ENCODE measurements around the gene KRT7.

KRT7 gene

DNA sequence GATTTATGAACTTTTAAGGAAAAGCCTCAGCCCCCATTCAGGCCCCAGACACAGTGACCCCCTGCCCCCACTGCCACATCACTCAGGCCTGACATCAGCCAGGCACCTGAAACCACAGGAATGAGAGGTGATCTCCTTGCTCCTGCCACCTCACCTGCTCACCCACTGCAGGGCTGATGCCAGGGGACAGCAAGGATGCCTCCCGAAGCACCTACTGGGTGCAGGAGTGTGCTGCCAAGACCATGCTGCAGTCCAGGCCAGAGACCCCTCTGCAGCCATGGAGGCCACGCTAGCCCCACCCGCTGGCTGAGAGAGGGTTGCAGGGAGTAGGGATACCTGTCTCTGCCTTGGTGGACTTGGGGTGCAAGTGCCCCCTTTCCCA is 18.6 kb upstream of the KRT7 start:
- FAIRE-seq (no peak), DNase-seq (ENCODE audit: insufficient read length) (no peak)

DNA sequence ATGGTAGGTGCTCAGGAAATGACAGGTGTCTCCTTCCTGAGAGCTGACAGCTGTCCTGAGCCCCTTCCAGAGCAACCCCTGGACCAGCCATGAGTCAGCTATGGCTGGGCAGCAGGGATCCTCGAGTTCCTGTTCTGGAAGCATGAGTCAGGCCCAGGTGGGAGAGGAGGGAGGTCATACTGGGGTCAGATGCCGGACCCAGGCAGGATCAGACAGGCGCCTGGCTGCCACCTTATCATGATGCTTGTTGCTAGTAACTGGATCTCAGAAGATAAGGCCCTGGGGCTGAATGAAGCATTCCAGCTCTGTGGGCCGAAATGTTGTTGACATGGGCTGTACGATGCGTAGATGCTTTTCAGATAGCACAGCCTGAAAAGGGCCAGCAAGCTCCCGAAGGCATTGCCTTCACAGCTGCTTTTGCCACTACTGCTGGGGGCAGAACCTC is 17.4 kb upstream of the KRT7 start:
- no peak for DNase-seq (ENCODE audit: insufficient read length)
- TF ChIP-seq POLR2AphosphoS5 (IDR thresholded peaks at IDR 0.05; ENCODE audit: low read depth, low read length) (no peak), POLR2A (IDR thresholded peaks at IDR 0.05; ENCODE audit: low read depth, low read length) (no peak), TAF1 (IDR thresholded peaks at IDR 0.05; ENCODE audit: borderline replicate concordance, low read depth, low read length) (no peak)
- no peak for FAIRE-seq

More for the DNA sequence above, 18.6 kb upstream of the KRT7 start:
- TF ChIP-seq POLR2AphosphoS5 (IDR thresholded peaks at IDR 0.05; ENCODE audit: low read depth, low read length): no peak
- no peak for TF ChIP-seq TAF1 (IDR thresholded peaks at IDR 0.05; ENCODE audit: borderline replicate concordance, low read depth, low read length)
- no peak for TF ChIP-seq POLR2A (IDR thresholded peaks at IDR 0.05; ENCODE audit: low read depth, low read length)

DNA sequence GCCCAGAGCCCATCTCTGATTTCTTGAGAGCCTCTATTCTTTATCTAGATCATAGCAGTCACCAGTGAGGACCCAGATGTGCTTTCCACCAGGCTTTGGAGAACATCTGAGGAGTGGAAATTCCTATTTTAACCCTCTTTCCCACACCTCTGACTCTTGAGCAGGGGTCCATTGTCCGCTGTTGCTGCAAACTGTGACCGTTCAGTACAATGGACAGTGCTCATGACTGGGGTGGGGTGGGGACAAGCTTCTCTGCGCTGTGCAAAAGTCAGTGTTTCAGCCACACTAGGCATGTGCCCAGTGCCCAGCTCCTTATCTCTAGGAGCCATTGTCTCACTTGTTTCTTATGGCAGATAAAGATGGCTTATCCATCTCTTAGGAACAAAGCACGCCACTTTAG is 16.9 kb upstream of the KRT7 start:
- DNase-seq (ENCODE audit: insufficient read length) (no peak), FAIRE-seq (no peak)
- TF ChIP-seq POLR2A (IDR thresholded peaks at IDR 0.05; ENCODE audit: low read depth, low read length) (no peak), TAF1 (IDR thresholded peaks at IDR 0.05; ENCODE audit: borderline replicate concordance, low read depth, low read length) (no peak), POLR2AphosphoS5 (IDR thresholded peaks at IDR 0.05; ENCODE audit: low read depth, low read length) (no peak)

DNA sequence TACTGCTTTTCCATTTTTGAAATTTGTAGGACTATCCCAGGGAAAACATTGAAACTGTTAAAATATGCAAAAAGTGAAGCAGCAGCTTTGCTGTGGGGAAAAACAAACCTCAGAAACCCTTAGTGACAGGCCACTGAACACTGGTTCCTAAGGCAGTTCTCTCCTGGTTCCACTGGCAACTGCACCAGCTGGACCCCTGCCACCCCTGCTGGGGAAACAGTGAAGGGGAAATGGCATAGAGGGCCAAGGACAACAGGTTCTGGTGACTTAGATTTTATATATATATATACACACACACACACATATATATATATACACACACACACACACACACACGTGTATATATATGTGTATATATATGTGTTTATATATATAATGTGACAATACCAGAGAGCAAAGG is 16.2 kb upstream of the KRT7 start:
- FAIRE-seq (no peak), DNase-seq (ENCODE audit: insufficient read length) (no peak)
- TF ChIP-seq POLR2AphosphoS5 (IDR thresholded peaks at IDR 0.05; ENCODE audit: low read depth, low read length): no peak
- TF ChIP-seq TAF1 (IDR thresholded peaks at IDR 0.05; ENCODE audit: borderline replicate concordance, low read depth, low read length): no peak

DNA sequence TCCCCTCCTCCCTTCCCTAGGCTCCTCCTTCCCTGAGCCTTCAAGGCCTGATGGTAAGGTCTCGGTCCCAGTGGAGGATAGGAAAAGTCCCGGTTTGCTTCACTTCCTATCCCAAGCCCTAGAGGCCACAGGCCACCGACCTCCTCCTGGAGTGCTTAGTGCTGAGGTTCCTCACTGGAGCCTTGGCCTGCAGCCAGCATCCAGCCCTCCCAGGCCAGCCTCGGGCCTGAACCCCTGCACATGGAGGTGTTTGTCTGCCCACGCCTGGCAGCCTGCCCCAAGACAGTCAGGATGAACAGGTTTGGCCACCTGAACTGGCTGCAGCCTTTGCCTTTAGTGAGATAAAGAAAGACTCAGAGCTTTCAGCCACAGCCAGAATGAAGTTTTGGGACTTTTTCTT is 15.8 kb upstream of the KRT7 start:
- TF ChIP-seq TAF1 (IDR thresholded peaks at IDR 0.05; ENCODE audit: borderline replicate concordance, low read depth, low read length) (no peak), POLR2AphosphoS5 (IDR thresholded peaks at IDR 0.05; ENCODE audit: low read depth, low read length) (no peak), POLR2A (IDR thresholded peaks at IDR 0.05; ENCODE audit: low read depth, low read length) (no peak)
- DNase-seq (ENCODE audit: insufficient read length) (no peak), FAIRE-seq (no peak)

DNA sequence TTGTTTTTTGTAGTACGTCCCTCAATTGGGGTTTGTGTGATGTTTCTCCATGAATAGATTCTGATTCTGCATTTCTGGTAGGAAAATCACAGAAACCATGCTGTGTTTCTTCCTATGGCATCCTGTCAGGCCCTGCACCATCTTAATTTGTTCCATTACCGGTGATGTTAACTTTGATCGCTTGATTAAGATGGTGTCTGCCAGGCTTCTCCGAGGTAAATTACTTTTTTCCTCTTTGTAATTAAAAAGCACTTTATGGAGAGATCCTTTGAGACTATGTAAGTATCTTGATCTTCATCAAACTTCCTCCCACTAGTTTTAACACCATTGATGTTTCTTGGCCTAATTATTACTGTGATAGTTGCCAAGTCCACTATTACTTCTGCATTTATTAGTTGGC is 15.0 kb upstream of the KRT7 start:
- no peak for TF ChIP-seq TAF1 (IDR thresholded peaks at IDR 0.05; ENCODE audit: borderline replicate concordance, low read depth, low read length)
- no peak for TF ChIP-seq POLR2AphosphoS5 (IDR thresholded peaks at IDR 0.05; ENCODE audit: low read depth, low read length)
- no peak for TF ChIP-seq POLR2A (IDR thresholded peaks at IDR 0.05; ENCODE audit: low read depth, low read length)
- FAIRE-seq (no peak), DNase-seq (ENCODE audit: insufficient read length) (no peak)

DNA sequence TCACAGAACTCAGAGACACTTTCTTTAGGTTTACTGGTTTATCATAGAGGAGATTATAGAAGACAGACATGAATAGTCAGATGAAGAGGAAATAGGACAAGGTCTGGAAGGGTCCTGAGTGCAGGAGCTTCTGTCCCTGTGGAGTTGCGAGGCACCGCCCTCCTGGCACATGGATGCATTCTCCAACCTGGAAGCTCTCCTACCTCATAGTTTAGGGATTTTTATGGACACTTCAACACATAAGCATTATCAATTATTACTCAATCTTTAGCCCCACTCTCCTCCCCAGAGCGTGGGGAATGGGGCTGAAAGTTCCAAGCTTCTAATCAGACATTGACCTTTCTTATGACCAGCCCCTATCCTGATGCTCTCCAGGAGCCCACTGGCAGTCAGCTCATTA is 12.6 kb upstream of the KRT7 start:
- DNase-seq (ENCODE audit: insufficient read length) (no peak), FAIRE-seq (no peak)
- TF ChIP-seq TAF1 (IDR thresholded peaks at IDR 0.05; ENCODE audit: borderline replicate concordance, low read depth, low read length): no peak
- no peak for TF ChIP-seq POLR2A (IDR thresholded peaks at IDR 0.05; ENCODE audit: low read depth, low read length)
- no peak for TF ChIP-seq POLR2AphosphoS5 (IDR thresholded peaks at IDR 0.05; ENCODE audit: low read depth, low read length)

DNA sequence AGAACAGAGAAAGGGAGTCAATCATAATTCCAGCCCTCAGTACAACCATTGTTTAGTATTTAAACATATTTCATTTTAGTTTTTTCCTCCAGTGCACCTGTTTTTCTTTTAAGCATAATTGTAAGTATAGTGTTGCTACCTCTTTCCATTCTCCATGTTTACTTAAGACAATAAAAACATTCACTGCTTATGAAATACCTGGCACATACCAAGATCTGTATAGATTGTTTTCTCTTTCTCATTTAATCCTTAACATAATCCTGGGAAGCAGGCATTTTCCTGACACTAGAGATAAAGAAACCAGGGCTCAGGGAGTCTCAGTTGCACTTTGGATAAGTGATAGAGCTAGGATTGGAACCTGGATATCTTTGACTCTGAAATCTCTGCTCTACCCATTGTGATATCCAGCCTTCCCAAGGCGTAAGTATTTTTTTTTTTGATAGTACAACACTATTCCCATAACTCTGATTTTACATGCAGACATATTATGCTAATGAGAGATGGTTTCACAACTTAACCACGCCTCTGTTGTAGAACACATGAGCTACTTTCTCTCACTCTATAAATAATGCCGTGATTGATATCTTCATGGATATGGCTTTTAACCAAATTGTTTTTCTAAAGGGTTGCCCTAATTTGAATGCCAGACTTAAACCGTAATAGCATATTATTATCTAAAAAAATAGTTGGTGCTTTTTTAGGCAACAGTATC is 11.8 kb upstream of the KRT7 start:
- TF ChIP-seq POLR2AphosphoS5 (IDR thresholded peaks at IDR 0.05; ENCODE audit: low read depth, low read length) (no peak), POLR2A (IDR thresholded peaks at IDR 0.05; ENCODE audit: low read depth, low read length) (no peak), TAF1 (IDR thresholded peaks at IDR 0.05; ENCODE audit: borderline replicate concordance, low read depth, low read length) (no peak)
- DNase-seq (ENCODE audit: insufficient read length) (no peak), FAIRE-seq (no peak)

DNA sequence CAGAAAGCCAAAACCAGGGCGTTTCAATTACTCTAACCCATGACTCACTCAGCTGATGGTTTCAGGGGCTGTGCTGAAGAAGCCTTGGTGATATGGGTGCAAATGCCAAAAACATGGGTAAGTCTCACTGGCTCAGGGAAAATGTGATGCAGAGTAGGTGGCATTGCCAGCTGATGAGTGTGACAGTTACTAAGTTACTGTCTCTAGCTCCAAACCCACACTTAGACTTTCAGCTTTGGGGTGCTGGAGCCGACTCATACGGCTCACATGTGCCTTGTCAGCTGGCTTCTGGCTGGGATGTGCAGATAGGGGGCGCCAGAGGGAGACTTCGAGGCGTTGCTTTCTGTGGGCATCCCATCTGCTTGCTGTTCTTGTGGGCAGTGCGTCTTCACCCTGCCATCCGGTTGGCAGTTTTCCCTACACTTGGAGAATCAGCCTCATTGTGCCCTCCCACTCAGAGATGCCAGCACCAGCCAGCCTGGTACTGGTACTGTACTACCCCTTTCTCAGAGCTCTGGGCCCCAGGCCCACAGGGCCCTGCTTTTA is 11.1 kb upstream of the KRT7 start:
- DNase-seq (ENCODE audit: insufficient read length): no peak
- TF ChIP-seq TAF1 (IDR thresholded peaks at IDR 0.05; ENCODE audit: borderline replicate concordance, low read depth, low read length): no peak
- no peak for TF ChIP-seq POLR2AphosphoS5 (IDR thresholded peaks at IDR 0.05; ENCODE audit: low read depth, low read length)
- no peak for TF ChIP-seq POLR2A (IDR thresholded peaks at IDR 0.05; ENCODE audit: low read depth, low read length)
- peak; percentile 46 for FAIRE-seq

DNA sequence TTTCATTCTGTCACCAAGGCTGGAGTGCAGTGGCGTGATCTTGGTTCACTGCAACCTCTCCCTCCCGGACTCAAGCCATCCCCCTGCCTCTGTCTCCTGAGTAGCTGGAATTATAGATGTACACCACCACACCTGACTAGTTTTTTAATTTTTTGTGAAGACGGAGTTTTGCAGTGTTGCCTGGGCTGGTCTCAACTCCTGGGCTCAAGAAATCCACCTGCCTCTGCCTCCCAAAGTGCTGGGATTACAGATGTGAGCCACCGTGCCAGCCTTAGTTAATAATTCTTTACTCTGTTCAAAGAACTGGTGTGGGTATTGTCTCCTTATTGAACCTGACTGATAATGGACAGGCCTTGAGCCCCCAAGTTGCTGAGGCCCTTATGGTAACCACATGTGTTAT is 10.4 kb upstream of the KRT7 start:
- no peak for FAIRE-seq
- no peak for TF ChIP-seq POLR2AphosphoS5 (IDR thresholded peaks at IDR 0.05; ENCODE audit: low read depth, low read length)
- no peak for TF ChIP-seq TAF1 (IDR thresholded peaks at IDR 0.05; ENCODE audit: borderline replicate concordance, low read depth, low read length)
- no peak for TF ChIP-seq POLR2A (IDR thresholded peaks at IDR 0.05; ENCODE audit: low read depth, low read length)

DNA sequence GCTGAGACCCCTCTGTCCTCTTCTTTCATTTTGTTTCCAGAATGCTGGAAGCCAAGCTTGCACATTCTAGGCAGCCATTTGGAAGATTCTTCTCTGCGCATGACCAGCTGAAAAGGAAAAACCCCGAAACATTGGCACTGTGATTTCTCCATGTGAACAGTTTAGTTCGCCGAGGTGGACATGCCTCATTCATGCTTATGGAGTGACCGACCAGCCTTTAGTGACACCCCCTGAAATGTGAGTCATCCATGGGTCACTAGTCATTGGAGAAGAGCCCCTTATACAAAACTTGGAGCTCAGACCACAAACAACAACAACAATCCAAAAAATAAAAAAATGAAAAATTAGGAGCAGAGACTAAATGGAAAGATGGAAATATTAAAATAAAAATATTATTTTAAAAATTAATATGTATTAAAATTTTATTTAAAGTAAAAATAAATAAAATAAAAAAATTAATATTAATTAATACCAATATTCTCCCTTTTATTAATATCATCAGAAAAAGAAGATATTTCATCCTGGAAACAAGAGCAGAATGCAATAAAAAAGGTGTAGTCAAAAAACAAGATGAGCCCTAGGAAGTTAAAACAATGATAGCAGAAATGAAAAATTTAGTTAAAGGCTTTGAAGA is 9.5 kb upstream of the KRT7 start:
- FAIRE-seq (no peak), DNase-seq (ENCODE audit: insufficient read length) (no peak)
- no peak for TF ChIP-seq POLR2AphosphoS5 (IDR thresholded peaks at IDR 0.05; ENCODE audit: low read depth, low read length)
- TF ChIP-seq POLR2A (IDR thresholded peaks at IDR 0.05; ENCODE audit: low read depth, low read length): no peak
- no peak for TF ChIP-seq TAF1 (IDR thresholded peaks at IDR 0.05; ENCODE audit: borderline replicate concordance, low read depth, low read length)

More for the DNA sequence above, 10.4 kb upstream of the KRT7 start:
- DNase-seq (ENCODE audit: insufficient read length): no peak

DNA sequence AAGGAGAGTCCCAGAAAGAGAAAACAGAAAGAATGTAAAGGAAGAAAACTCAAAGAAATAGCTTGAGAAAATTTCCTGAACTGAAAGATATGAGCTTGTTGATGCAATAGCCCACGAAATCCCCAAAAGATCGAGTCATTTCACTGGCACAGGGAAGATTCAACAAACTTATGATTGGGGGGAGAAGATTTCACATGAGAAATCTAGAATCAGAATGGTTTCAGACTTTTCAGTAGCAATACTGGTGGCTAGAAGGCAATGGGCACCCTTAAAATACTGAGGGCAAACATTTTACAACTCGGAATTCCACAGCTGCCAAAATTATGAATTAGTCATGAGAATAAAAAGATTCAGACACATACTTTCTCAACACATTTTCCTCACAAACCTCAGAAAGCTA is 8.9 kb upstream of the KRT7 start:
- no peak for FAIRE-seq

More for the DNA sequence above, 8.9 kb upstream of the KRT7 start:
- no peak for DNase-seq (ENCODE audit: insufficient read length)
- no peak for TF ChIP-seq POLR2A (IDR thresholded peaks at IDR 0.05; ENCODE audit: low read depth, low read length)
- no peak for TF ChIP-seq POLR2AphosphoS5 (IDR thresholded peaks at IDR 0.05; ENCODE audit: low read depth, low read length)
- no peak for TF ChIP-seq TAF1 (IDR thresholded peaks at IDR 0.05; ENCODE audit: borderline replicate concordance, low read depth, low read length)

All from GM12892 (cell line).